ENCODE results near the gene SMNDC1. TPM values are rescaled to one million over a fixed set of nuclear protein-coding genes. Genes with fewer than 3 reads are reported as not detected.

Gene SMNDC1
- total RNA-seq, 4 donors from 2014 or later = 12.0 to 20.4 (median 17.4) TPM

GRCh38 chr10:110268442-110268841 lies 36.3 kb downstream of the SMNDC1 start:
- no peaks in the 10 kb centered on the region for H3K9me3 ChIP-seq
- H3K27ac ChIP-seq = peak overlapping the region; percentile 83 to 86 (median 85)
- no peak for ATAC-seq
- H3K4me3 ChIP-seq = no peak overlapping the region
- no peaks in the 10 kb centered on the region for H3K27me3 ChIP-seq
- no peaks in the 10 kb centered on the region for H3K36me3 ChIP-seq
- TF ChIP-seq POLR2AphosphoS5 (IDR thresholded peaks at IDR 0.05) (no peak), POLR2A (IDR thresholded peaks at IDR 0.05) (no peak), CTCF (IDR thresholded peaks at IDR 0.05) (no peak), EP300 (IDR thresholded peaks at IDR 0.05) (no peak)
- peaks cover 29 to 100% (median 36%) of the 10 kb centered on the region in 3 donors for H3K4me1 ChIP-seq

- peaks cover 26 to 100% (median 41%) of the 10 kb centered on the region in 3 donors for H3K4me1 ChIP-seq
- no peak for ATAC-seq
Measured at GRCh38 chr10:110267276-110267675, 37.4 kb downstream of the SMNDC1 start.

GRCh38 chr10:110265573-110266193 lies 39.0 kb downstream of the SMNDC1 start:
- no peaks in the 10 kb centered on the region for H3K36me3 ChIP-seq
- TF ChIP-seq POLR2A (IDR thresholded peaks at IDR 0.05) (no peak), EP300 (IDR thresholded peaks at IDR 0.05) (no peak), POLR2AphosphoS5 (IDR thresholded peaks at IDR 0.05) (no peak), CTCF (IDR thresholded peaks at IDR 0.05) (no peak)
- no peak for ATAC-seq
- H3K4me3 ChIP-seq = no peak overlapping the region
- H3K27ac ChIP-seq = peak overlapping the region; percentile 84 to 99 (median 86)
- H3K27me3 ChIP-seq = no peaks in the 10 kb centered on the region
- H3K4me1 ChIP-seq = peaks cover 23 to 100% (median 50%) of the 10 kb centered on the region in 3 donors
- no peaks in the 10 kb centered on the region for H3K9me3 ChIP-seq
- 61 to 84% methylated on average over 2 to 4 of the region's 4 CpGs for WGBS, 2 donors (ENCODE audit: low coverage in 1 of 2)

More at GRCh38 chr10:110267276-110267675, 37.4 kb downstream of the SMNDC1 start:
- no peaks in the 10 kb centered on the region for H3K9me3 ChIP-seq
- no peaks in the 10 kb centered on the region for H3K36me3 ChIP-seq
- TF ChIP-seq POLR2AphosphoS5 (IDR thresholded peaks at IDR 0.05) (no peak), EP300 (IDR thresholded peaks at IDR 0.05) (no peak), POLR2A (IDR thresholded peaks at IDR 0.05) (no peak), CTCF (IDR thresholded peaks at IDR 0.05) (no peak)
- 100% methylated on average over 1 of the region's 1 CpG for WGBS, 2 donors (ENCODE audit: low coverage in 1 of 2)
- H3K27me3 ChIP-seq = no peaks in the 10 kb centered on the region
- peak overlapping the region; percentile 84 to 99 (median 86) for H3K27ac ChIP-seq
- no peak overlapping the region for H3K4me3 ChIP-seq

GRCh38 chr10:110263164-110263563 lies 41.6 kb downstream of the SMNDC1 start:
- peak overlapping the region; percentile 84 to 99 (median 86) for H3K27ac ChIP-seq
- no peak overlapping the region for H3K4me3 ChIP-seq
- 0 to 52% methylated on average over 1 of the region's 1 CpG for WGBS, 2 donors (ENCODE audit: low coverage in 1 of 2)
- no peaks in the 10 kb centered on the region for H3K36me3 ChIP-seq
- TF ChIP-seq EP300 (IDR thresholded peaks at IDR 0.05) (peak; percentile 27), POLR2AphosphoS5 (IDR thresholded peaks at IDR 0.05) (peak; percentile 61), CTCF (IDR thresholded peaks at IDR 0.05) (no peak), POLR2A (IDR thresholded peaks at IDR 0.05) (no peak)
- H3K4me1 ChIP-seq = peaks cover 7 to 95% (median 37%) of the 10 kb centered on the region in 3 donors
- H3K27me3 ChIP-seq = no peaks in the 10 kb centered on the region
- H3K9me3 ChIP-seq = no peaks in the 10 kb centered on the region
- peak; percentile 76 for ATAC-seq

All from gastroesophageal sphincter (tissue), 4 donors.